Cardiac fibroblast (primary cell): ENCODE measurements around the gene SRPK1.

Source experiments
- DNase-seq, 2 donors: peaks; one replicate each; pipeline versions ENCODE4 v3.0.0 to v3.0.0-alpha.2; 2010; ENCODE audit warnings: low read depth in 2 of 2
- H3K4me3 ChIP-seq, 2 donors: replicated peaks in 1 of 2; 1 replicate in 1 of 2; 2 replicates in 1 of 2; pipeline ENCODE4 v1.5.1; 2011; ENCODE audit warnings: low read depth in 2 of 2, low read length in 2 of 2, mild to moderate bottlenecking in 2 of 2, moderate library complexity in 1 of 2
- CTCF ChIP-seq: IDR thresholded peaks from one replicate; pipeline ENCODE4 v1.5.1; 2011; ENCODE audit warnings: low read depth, mild to moderate bottlenecking, low read length, inconsistent platforms

Gene SRPK1

GRCh38 chr6:35892482-35892881 lies 28.4 kb downstream of the SRPK1 start:
- H3K4me3 ChIP-seq, result no peak overlapping the region
- TF ChIP-seq CTCF, result no peak
- DNase-seq, result no peak

GRCh38 chr6:35879151-35879550 lies 41.7 kb downstream of the SRPK1 start:
- DNase-seq, result no peak
- TF ChIP-seq CTCF, result no peak

GRCh38 chr6:35876902-35877301 lies 44.0 kb downstream of the SRPK1 start:
- H3K4me3 ChIP-seq, result no peak overlapping the region
- DNase-seq, result peak; percentile 22 to 27
- no peak for TF ChIP-seq CTCF

More at GRCh38 chr6:35879151-35879550, 41.7 kb downstream of the SRPK1 start:
- no peak overlapping the region for H3K4me3 ChIP-seq

GRCh38 chr6:35874730-35875129 lies 46.2 kb downstream of the SRPK1 start:
- no peak overlapping the region for H3K4me3 ChIP-seq
- TF ChIP-seq CTCF, result no peak
- DNase-seq, result no peak

- H3K4me3 ChIP-seq, result no peak overlapping the region
- DNase-seq, result no peak
- no peak for TF ChIP-seq CTCF
Observed at GRCh38 chr6:35859367-35859766, 61.5 kb downstream of the SRPK1 start.

GRCh38 chr6:35857853-35858252 lies 63.0 kb downstream of the SRPK1 start:
- H3K4me3 ChIP-seq, result no peak overlapping the region
- no peak for DNase-seq
- no peak for TF ChIP-seq CTCF

- no peak for DNase-seq
- no peak for TF ChIP-seq CTCF
- no peak overlapping the region for H3K4me3 ChIP-seq
Observed at GRCh38 chr6:35856250-35856649, 64.6 kb downstream of the SRPK1 start.
